ENCODE results near the gene AADAT. TPM values are rescaled to one million over a fixed set of nuclear protein-coding genes. Genes with fewer than 3 reads are reported as not detected.

The AADAT gene
- total and polyA plus RNA-seq, 2 of the 8 experiments (the other 6 are each of a cell fraction or from before 2014, with no cell fraction given) = 6.1 to 7.7 TPM

DNA sequence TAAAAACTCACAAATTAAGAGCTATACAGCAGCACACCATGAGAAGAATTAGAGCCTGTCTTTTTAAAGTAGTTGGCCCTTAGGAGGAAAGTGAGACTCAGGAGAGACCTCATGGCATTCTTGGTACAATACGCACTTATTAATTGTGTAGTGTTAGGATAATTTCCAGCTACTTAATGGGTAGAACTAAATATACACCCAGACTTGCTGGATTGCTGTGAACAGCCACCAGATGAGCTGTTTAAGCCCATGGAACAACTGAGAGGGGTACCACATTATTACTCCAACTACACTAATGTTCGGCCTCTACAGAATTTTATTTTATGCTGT, 77.2 kb downstream of the AADAT start (continued):
- TF ChIP-seq, protein P1, sequence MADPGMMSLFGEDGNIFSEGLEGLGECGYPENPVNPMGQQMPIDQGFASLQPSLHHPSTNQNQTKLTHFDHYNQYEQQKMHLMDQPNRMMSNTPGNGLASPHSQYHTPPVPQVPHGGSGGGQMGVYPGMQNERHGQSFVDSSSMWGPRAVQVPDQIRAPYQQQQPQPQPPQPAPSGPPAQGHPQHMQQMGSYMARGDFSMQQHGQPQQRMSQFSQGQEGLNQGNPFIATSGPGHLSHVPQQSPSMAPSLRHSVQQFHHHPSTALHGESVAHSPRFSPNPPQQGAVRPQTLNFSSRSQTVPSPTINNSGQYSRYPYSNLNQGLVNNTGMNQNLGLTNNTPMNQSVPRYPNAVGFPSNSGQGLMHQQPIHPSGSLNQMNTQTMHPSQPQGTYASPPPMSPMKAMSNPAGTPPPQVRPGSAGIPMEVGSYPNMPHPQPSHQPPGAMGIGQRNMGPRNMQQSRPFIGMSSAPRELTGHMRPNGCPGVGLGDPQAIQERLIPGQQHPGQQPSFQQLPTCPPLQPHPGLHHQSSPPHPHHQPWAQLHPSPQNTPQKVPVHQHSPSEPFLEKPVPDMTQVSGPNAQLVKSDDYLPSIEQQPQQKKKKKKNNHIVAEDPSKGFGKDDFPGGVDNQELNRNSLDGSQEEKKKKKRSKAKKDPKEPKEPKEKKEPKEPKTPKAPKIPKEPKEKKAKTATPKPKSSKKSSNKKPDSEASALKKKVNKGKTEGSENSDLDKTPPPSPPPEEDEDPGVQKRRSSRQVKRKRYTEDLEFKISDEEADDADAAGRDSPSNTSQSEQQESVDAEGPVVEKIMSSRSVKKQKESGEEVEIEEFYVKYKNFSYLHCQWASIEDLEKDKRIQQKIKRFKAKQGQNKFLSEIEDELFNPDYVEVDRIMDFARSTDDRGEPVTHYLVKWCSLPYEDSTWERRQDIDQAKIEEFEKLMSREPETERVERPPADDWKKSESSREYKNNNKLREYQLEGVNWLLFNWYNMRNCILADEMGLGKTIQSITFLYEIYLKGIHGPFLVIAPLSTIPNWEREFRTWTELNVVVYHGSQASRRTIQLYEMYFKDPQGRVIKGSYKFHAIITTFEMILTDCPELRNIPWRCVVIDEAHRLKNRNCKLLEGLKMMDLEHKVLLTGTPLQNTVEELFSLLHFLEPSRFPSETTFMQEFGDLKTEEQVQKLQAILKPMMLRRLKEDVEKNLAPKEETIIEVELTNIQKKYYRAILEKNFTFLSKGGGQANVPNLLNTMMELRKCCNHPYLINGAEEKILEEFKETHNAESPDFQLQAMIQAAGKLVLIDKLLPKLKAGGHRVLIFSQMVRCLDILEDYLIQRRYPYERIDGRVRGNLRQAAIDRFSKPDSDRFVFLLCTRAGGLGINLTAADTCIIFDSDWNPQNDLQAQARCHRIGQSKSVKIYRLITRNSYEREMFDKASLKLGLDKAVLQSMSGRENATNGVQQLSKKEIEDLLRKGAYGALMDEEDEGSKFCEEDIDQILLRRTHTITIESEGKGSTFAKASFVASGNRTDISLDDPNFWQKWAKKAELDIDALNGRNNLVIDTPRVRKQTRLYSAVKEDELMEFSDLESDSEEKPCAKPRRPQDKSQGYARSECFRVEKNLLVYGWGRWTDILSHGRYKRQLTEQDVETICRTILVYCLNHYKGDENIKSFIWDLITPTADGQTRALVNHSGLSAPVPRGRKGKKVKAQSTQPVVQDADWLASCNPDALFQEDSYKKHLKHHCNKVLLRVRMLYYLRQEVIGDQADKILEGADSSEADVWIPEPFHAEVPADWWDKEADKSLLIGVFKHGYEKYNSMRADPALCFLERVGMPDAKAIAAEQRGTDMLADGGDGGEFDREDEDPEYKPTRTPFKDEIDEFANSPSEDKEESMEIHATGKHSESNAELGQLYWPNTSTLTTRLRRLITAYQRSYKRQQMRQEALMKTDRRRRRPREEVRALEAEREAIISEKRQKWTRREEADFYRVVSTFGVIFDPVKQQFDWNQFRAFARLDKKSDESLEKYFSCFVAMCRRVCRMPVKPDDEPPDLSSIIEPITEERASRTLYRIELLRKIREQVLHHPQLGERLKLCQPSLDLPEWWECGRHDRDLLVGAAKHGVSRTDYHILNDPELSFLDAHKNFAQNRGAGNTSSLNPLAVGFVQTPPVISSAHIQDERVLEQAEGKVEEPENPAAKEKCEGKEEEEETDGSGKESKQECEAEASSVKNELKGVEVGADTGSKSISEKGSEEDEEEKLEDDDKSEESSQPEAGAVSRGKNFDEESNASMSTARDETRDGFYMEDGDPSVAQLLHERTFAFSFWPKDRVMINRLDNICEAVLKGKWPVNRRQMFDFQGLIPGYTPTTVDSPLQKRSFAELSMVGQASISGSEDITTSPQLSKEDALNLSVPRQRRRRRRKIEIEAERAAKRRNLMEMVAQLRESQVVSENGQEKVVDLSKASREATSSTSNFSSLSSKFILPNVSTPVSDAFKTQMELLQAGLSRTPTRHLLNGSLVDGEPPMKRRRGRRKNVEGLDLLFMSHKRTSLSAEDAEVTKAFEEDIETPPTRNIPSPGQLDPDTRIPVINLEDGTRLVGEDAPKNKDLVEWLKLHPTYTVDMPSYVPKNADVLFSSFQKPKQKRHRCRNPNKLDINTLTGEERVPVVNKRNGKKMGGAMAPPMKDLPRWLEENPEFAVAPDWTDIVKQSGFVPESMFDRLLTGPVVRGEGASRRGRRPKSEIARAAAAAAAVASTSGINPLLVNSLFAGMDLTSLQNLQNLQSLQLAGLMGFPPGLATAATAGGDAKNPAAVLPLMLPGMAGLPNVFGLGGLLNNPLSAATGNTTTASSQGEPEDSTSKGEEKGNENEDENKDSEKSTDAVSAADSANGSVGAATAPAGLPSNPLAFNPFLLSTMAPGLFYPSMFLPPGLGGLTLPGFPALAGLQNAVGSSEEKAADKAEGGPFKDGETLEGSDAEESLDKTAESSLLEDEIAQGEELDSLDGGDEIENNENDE (IDR thresholded peaks at IDR 0.05; ENCODE audit: insufficient replicate concordance, low read length) = no peak

Measured in H1 (cell line).